Ectodermal cell (in vitro differentiated cells): ENCODE measurements around the gene RBM12.

ENCODE experiments used
- H3K27ac ChIP-seq: 2 replicates; pipeline ENCODE4 v1.7.0; 2013; ENCODE audit warnings: mild to moderate bottlenecking, low read depth, low read length; ENCODE audit not compliant: insufficient read depth, poor library complexity, severe bottlenecking
- H3K27me3 ChIP-seq: 2 replicates; pipeline ENCODE4 v1.7.0; 2013; ENCODE audit warnings: mild to moderate bottlenecking, low read length; ENCODE audit not compliant: insufficient read depth, control insufficient read depth, poor library complexity, severe bottlenecking
- H3K36me3 ChIP-seq: one replicate; pipeline ENCODE4 v1.7.0; 2013; ENCODE audit warnings: low read length; ENCODE audit not compliant: control insufficient read depth, insufficient read depth
- H3K4me1 ChIP-seq: one replicate; pipeline ENCODE4 v1.7.0; 2013; ENCODE audit warnings: low read length; ENCODE audit not compliant: control insufficient read depth, insufficient read depth
- H3K4me3 ChIP-seq: 2 replicates; pipeline ENCODE4 v1.7.0; 2013; ENCODE audit warnings: low read depth, low read length, control low read depth; ENCODE audit not compliant: insufficient read depth
- H3K9me3 ChIP-seq: 2 replicates; pipeline ENCODE4 v1.7.0; 2013; ENCODE audit warnings: mild to moderate bottlenecking, low read length, moderate library complexity; ENCODE audit not compliant: control insufficient read depth
- WGBS, 2 experiments: methylation state at CpG; one replicate each; pipeline ENCODE4 v1.1.7; 2013; ENCODE audit warnings: missing lambda C conversion rate in 2 of 2; 5-methylcytosine and 5-hydroxymethylcytosine counted together

RBM12 gene

DNA sequence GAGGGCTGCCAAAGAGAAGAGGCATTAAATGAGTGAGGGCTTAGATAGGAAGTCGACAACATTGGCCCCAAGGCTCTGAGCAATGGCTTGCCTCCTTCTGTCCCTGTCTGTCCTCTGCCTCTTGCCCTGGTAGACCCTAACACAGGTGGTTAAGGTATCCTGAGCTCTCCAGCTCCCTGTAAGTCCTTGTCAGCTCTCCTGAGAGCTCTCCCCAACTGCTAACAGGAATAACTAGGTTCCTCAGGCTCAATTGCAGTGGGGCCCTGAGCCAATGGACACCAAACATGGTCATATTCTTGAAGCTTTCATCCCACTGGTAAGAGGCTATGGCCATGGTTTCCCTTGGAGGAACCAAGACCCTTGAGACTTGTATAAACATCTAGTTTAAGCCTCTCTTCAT, 5.0 kb upstream of the RBM12 start:
- no peak overlapping the region for H3K27ac ChIP-seq
- H3K4me1 ChIP-seq: no peaks in the 10 kb centered on the region
- no peaks in the 10 kb centered on the region for H3K27me3 ChIP-seq
- no peak overlapping the region for H3K4me3 ChIP-seq
- H3K36me3 ChIP-seq: peaks cover 11% of the 10 kb centered on the region
- 89 to 93% methylated on average over 1 of the region's 1 CpG for WGBS, 2 experiments
- no peaks in the 10 kb centered on the region for H3K9me3 ChIP-seq

DNA sequence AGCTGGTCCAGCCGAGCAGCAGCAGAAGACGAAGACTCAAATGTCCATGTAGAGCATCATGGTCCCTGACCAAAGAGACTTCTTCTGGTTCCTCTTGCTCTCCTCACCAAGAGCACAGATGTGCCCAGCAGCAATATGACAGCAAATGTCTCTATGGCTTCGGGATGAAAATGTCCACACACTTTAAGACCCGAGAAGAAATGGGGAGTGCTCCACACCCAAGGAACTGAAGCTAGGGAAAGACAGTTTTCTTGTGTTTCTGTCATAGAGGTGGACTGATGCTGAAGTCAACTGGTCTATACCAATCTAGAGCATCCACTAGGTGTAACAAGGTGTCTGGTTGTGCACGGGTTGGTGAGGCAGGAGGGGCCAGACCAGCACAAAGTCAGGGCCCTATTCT, 4.5 kb upstream of the RBM12 start:
- Histone ChIP-seq H3K27me3 (no peaks in the 10 kb centered on the region), H3K4me3 (no peak overlapping the region), H3K36me3 (peaks cover 8% of the 10 kb centered on the region), H3K9me3 (no peaks in the 10 kb centered on the region), H3K27ac (no peak overlapping the region), H3K4me1 (no peaks in the 10 kb centered on the region)
- WGBS, 2 experiments: 93 to 97% methylated on average over 5 of the region's 5 CpGs

DNA sequence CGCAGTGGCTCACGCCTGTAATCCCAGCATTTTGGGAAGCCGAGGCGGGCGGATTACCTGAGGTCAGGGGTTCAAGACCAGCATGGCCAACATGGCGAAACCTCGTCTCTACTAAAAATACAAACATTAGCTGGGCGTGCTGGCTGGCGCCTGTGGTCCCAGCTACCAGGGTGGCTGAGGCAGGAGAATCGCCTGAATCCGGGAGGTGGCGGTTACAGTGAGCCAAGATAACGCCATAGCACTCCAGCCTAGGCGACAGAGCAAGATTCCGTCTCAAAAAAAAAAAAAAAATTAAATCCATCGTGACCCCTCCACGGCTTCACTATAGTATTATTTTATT, 1.2 kb upstream of the RBM12 start:
- no peaks in the 10 kb centered on the region for H3K27me3 ChIP-seq
- H3K4me3 ChIP-seq: no peak overlapping the region
- 95% methylated on average over 15 of the region's 17 CpGs for WGBS, 2 experiments
- H3K27ac ChIP-seq: no peak overlapping the region
- no peaks in the 10 kb centered on the region for H3K4me1 ChIP-seq
- no peaks in the 10 kb centered on the region for H3K9me3 ChIP-seq
- no peaks in the 10 kb centered on the region for H3K36me3 ChIP-seq

DNA sequence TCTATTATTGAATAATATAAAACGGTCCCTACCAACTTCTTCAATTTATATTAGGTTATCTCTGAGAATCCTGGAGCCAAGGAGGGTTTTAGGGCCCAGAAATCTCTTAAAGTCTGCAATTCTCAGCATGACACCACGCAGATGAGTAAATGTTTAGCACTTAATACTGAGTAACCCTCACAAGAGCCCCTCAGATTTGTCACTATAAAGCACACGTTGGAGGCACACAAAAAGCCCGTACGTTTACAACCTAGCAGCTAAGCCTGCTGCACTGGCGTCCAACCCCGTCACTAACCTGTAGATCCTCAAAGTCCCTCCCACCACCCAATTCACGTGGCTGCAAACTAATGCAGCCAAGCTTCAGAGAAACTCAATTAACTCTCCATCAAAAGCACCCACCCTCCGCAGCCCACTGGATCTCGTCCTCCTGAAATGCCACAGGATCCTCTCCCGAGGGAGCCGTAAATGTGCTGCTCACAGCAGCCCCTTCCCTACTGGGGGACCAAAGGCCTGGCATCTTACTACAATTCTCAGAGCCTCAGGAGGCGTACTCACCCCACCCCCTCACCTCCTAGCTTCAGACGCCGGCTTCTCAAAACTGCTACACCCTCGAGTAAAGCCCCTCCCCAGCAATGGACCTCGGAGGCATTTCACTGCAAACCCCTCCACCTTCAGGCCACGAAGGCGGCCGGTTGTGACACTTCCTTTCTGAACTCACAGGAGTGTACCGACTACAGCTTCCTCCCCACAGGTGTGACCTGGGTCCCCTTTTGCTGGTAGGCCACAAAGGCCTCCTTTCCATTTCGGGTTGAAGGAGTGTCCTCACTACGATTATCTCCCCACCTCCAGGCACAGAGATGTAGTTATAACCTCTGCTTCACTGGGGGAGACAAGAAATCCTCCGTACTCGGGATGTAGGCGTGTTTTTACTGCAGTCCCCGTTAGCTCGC, 909 bp downstream of the RBM12 start:
- 0 to 1% methylated on average over 27 to 28 of the region's 28 CpGs for WGBS, 2 experiments
- Histone ChIP-seq H3K27ac (peak overlapping the region; percentile 96), H3K4me1 (no peaks in the 10 kb centered on the region), H3K4me3 (peak overlapping the region; percentile 98), H3K9me3 (no peaks in the 10 kb centered on the region), H3K36me3 (no peaks in the 10 kb centered on the region), H3K27me3 (no peaks in the 10 kb centered on the region)

DNA sequence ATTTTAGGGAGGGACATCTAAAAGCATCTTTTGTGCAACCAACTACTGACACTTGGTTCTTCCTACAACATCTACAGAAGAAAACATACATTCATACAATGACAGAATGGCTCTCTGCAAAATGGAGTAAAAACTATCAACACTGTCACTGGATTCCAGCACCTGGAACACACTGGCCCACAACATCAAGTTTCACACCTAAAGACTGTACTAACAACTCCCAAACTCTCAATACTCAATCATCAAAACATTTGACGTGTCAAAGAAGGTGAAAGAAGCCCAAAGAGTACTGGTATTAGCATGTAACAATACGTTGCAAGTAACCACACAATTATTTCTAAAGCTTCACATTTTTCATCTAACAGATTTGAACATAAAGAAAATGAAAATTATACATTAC, 2.1 kb downstream of the RBM12 start:
- WGBS, 2 experiments: 38 to 55% methylated on average over 2 of the region's 2 CpGs

DNA sequence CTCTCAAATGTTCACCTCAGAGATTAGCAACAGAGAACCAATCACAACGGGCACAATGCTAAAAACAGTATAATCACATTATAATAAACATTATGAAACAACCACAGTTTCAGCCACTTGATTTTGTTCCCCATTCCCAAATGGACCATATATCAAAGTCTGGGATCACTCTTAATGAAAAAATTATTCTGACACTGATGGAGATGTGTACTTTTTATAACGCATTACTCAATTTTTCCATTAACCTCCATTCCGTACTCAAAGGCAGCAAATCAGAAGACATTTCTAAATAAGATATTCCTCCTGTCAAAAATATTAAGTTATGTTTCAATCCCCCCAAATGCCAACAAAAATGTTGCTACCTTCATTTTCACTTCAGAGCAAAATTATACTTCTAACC, 2.8 kb downstream of the RBM12 start:
- Histone ChIP-seq H3K9me3 (no peaks in the 10 kb centered on the region), H3K4me1 (no peaks in the 10 kb centered on the region), H3K4me3 (peak overlapping the region; percentile 98), H3K36me3 (no peaks in the 10 kb centered on the region), H3K27me3 (no peaks in the 10 kb centered on the region), H3K27ac (no peak overlapping the region)
- WGBS, 2 experiments: 78 to 82% methylated on average over 3 of the region's 3 CpGs

More for the DNA sequence above, 2.1 kb downstream of the RBM12 start:
- Histone ChIP-seq H3K27ac (no peak overlapping the region), H3K4me3 (peak overlapping the region; percentile 98), H3K27me3 (no peaks in the 10 kb centered on the region), H3K4me1 (no peaks in the 10 kb centered on the region), H3K9me3 (no peaks in the 10 kb centered on the region), H3K36me3 (no peaks in the 10 kb centered on the region)

DNA sequence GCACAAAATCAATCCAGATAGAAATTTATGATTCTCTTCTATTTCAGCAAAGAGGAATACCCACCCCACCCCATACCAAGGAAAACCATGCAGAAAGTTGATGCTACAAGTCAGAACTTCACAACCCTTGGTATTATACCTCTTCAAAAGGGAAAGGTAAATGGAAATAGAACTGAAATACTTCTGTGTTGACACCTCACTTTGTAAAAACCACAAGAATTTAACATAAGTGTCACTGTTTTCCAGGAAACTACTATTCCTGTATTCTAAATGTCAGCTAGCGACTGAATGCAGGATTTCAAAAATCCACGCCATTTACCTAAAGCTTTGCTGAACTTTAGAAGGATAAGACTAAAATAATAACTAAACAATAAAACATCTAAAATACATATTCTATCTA, 3.6 kb downstream of the RBM12 start:
- H3K27ac ChIP-seq: no peak overlapping the region
- H3K27me3 ChIP-seq: no peaks in the 10 kb centered on the region
- no peaks in the 10 kb centered on the region for H3K36me3 ChIP-seq
- no peak overlapping the region for H3K4me3 ChIP-seq
- WGBS, 2 experiments: 93% methylated on average over 2 of the region's 2 CpGs; no CpG with 5 or more reads in 1 of the 2 experiments
- no peaks in the 10 kb centered on the region for H3K9me3 ChIP-seq
- H3K4me1 ChIP-seq: no peaks in the 10 kb centered on the region

DNA sequence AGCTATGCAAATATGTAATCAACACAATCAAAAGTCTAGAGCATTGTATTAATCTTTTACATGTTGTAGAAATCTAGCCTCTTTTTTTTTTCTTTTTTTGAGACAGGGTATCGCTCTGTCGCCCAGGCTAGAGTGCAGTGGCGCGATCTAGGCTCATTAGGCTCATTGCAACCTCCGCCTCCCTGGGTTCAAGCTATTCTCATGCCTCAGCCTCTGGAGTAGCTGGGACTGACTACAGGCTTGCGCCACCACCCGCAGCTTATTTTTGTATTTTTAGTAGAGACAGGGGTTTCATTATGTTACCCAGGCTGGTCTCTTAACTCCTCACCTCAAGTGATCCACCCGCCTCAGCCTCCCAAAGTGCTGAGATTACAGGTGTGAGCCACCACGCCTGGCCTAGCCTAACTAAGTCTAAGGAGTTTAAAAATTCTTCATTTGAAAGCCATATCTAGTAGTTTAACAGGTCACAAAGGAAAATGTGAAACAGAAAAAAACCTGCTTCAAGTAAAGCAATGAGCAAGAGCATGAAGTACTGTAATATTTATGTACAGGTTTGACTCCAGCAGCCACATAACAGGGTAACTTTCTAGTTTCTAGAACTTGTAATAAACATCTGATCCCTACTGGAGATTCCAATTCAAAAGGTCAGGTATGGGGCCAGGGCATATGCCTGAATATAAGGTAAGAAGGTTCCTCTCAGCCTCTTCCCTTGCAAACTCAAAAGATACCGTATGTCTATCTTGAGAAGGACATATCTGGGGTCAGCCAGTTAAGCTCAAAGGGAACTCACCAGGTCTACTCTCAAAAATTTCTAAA, 4.4 kb downstream of the RBM12 start:
- WGBS, 2 experiments: 93 to 95% methylated on average over 10 of the region's 10 CpGs
- H3K4me3 ChIP-seq: no peak overlapping the region
- no peak overlapping the region for H3K27ac ChIP-seq
- no peaks in the 10 kb centered on the region for H3K27me3 ChIP-seq
- no peaks in the 10 kb centered on the region for H3K36me3 ChIP-seq
- H3K9me3 ChIP-seq: no peaks in the 10 kb centered on the region
- H3K4me1 ChIP-seq: no peaks in the 10 kb centered on the region

DNA sequence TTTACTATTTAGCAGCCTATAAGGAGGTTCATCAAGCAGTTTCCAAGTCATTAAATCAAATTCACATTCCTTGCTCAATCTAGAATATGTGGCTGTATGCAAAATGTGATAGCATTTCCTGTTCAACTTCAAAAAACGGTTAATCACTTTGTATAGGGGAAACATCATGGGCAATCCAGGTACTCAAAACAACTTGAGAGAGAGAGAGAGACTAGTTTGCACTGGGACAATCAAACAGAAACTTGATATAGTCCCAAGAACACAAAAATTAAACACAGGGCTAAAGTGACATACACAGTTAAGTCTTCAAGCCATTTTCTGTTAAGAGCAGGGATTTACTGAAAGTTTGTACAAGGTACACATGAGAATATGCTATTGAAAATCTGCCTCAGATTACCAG, 7.4 kb downstream of the RBM12 start:
- H3K9me3 ChIP-seq: no peaks in the 10 kb centered on the region
- H3K27me3 ChIP-seq: no peaks in the 10 kb centered on the region
- H3K4me3 ChIP-seq: no peak overlapping the region
- no peak overlapping the region for H3K27ac ChIP-seq
- peaks cover 16% of the 10 kb centered on the region for H3K36me3 ChIP-seq
- H3K4me1 ChIP-seq: no peaks in the 10 kb centered on the region
- 93 to 100% methylated on average over 1 of the region's 1 CpG for WGBS, 2 experiments

DNA sequence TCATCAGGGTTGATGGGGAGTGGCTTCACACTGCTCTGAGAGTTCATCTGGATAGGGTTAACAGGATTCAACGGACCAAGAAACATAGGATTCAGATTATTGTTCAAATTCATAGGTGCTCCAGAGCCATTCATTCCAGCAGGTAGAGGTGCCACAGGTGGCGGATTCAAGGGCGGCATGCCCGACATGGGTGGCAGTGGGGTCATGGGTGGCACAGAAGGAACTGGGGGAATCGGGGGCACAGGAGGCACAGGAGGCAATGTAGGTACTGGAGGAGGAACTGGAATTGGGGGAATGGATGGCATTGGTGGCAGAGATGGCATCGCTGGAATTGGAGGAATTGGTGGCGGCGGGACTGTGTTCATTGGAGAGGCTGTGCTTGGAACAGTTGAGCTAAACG, 10.3 kb downstream of the RBM12 start:
- WGBS, 2 experiments: 96 to 97% methylated on average over 9 of the region's 9 CpGs
- H3K27ac ChIP-seq: no peak overlapping the region
- H3K27me3 ChIP-seq: no peaks in the 10 kb centered on the region
- H3K9me3 ChIP-seq: no peaks in the 10 kb centered on the region
- H3K4me1 ChIP-seq: no peaks in the 10 kb centered on the region
- H3K36me3 ChIP-seq: peaks cover 16% of the 10 kb centered on the region
- H3K4me3 ChIP-seq: no peak overlapping the region
